Testis (tissue), 3 donors: ENCODE data around the gene COL6A2. TPM values are rescaled to one million over a fixed set of nuclear protein-coding genes. Genes with fewer than 3 reads are reported as not detected.
"Not testable (repeated sequence)": the region's sequence is repeated elsewhere in the genome, so short reads cannot be mapped to it uniquely, and the experiment has no call there.

Experiments used
- DNase-seq: peaks from one replicate; pipeline ENCODE4 v3.0.0-alpha.2; 2019
- H3K27ac ChIP-seq, 2 donors: fragments of 200-600 bp; sonication (generic); one replicate each; pipeline ENCODE4 v1.5.1; 2019
- H3K27me3 ChIP-seq: fragments of 200-600 bp; sonication (generic); one replicate; pipeline ENCODE4 v1.5.1; 2019
- H3K36me3 ChIP-seq: fragments of 200-600 bp; sonication (generic); one replicate; pipeline ENCODE4 v1.5.1; 2017; ENCODE audit warnings: low read depth; ENCODE audit errors: missing control alignments
- H3K4me1 ChIP-seq: fragments of 200-600 bp; sonication (generic); one replicate; pipeline ENCODE4 v1.5.1; 2019
- H3K4me3 ChIP-seq, 2 donors: fragments of 200-600 bp; sonication (generic); one replicate each; pipeline ENCODE4 v1.5.1; 2017 to 2019
- H3K9me3 ChIP-seq: fragments of 200-600 bp; sonication (generic); one replicate; pipeline ENCODE4 v1.5.1; 2017
- CTCF ChIP-seq, 3 experiments: fragments of 450-650 bp in 2 of 3; fragments of 200-600 bp in 1 of 3; sonication (generic) in 1 of 3; IDR thresholded peaks; one replicate each; pipeline ENCODE4 v1.5.1; 2016 to 2019; ENCODE audit warnings: antibody characterized with exemption in 3 of 3, mild to moderate bottlenecking in 2 of 3, moderate library complexity in 1 of 3
- POLR2A ChIP-seq: fragments of 450-650 bp; IDR thresholded peaks from one replicate; pipeline ENCODE4 v1.6.1; 2017; ENCODE audit warnings: antibody characterized with exemption, mild to moderate bottlenecking, moderate library complexity
- WGBS, 2 donors: methylation state at CpG; one replicate each; pipeline ENCODE4 v1.1.5; 2018; 5-methylcytosine and 5-hydroxymethylcytosine counted together
- intact Hi-C: fragments of 100-400 bp; cut with DNase I; formaldehyde crosslinking; loops from one replicate; pipeline ENCODE4 v1.15.1; 2023; ENCODE audit warnings: low total_unique reads
- polyA plus RNA-seq: library from polyadenylated mRNA; stranded (reverse); fragments of 350-450 nt; fragmentation: Illumina TruSeq; extraction: RNeasy Lipid Tissue Mini Kit (QIAGEN cat#74804); gene quantifications from one replicate; pipeline ENCODE4 v1.2.3, GENCODE V29; 2014; ENCODE audit warnings: low read depth, low replicate concordance; ENCODE audit not compliant: insufficient read depth
- total RNA-seq, 2 donors: library from RNA; depleted of rRNA; stranded (reverse); fragments of >200 nt; gene quantifications; one replicate each; pipeline ENCODE4 v1.2.3, GENCODE V29; 2016

COL6A2 gene
- total and polyA plus RNA-seq, 3 donors from 2014 or later = 192 to 362 (median 236) TPM

- intact Hi-C loops = no loop called here
- peaks cover 4% of the 10 kb centered on the region for H3K4me1 ChIP-seq
- no peak overlapping the region for H3K4me3 ChIP-seq
- TF ChIP-seq CTCF (IDR thresholded peaks at IDR 0.05) = no peak
- no peak for TF ChIP-seq POLR2A
- DNase-seq = no peak
- no peaks in the 10 kb centered on the region for H3K9me3 ChIP-seq
- H3K27me3 ChIP-seq = no peaks in the 10 kb centered on the region
- no peaks in the 10 kb centered on the region for H3K36me3 ChIP-seq
- 82 to 96% methylated on average over 5 to 7 of the region's 7 CpGs for WGBS, 2 donors
- no peak overlapping the region for H3K27ac ChIP-seq
Observed at GRCh38 chr21:46137908-46138307, 40.0 kb downstream of the COL6A2 start.

GRCh38 chr21:46138383-46138970 lies 40.6 kb downstream of the COL6A2 start:
- no peaks in the 10 kb centered on the region for H3K27me3 ChIP-seq
- no peak overlapping the region for H3K4me3 ChIP-seq
- H3K27ac ChIP-seq = no peak overlapping the region
- H3K4me1 ChIP-seq = peaks cover 4% of the 10 kb centered on the region
- intact Hi-C loops = no loop called here
- TF ChIP-seq POLR2A = no peak
- TF ChIP-seq CTCF (IDR thresholded peaks at IDR 0.05) = no peak
- DNase-seq = no peak
- H3K9me3 ChIP-seq = no peaks in the 10 kb centered on the region
- 92 to 94% methylated on average over 5 to 28 of the region's 28 CpGs for WGBS, 2 donors
- no peaks in the 10 kb centered on the region for H3K36me3 ChIP-seq

GRCh38 chr21:46139686-46140085 lies 41.8 kb downstream of the COL6A2 start:
- DNase-seq = no peak
- no peak overlapping the region for H3K4me3 ChIP-seq
- H3K36me3 ChIP-seq = no peaks in the 10 kb centered on the region
- WGBS, 2 donors = 91 to 93% methylated on average over 14 to 15 of the region's 15 CpGs
- H3K27me3 ChIP-seq = no peaks in the 10 kb centered on the region
- H3K4me1 ChIP-seq = peaks cover 10% of the 10 kb centered on the region
- TF ChIP-seq POLR2A = no peak
- TF ChIP-seq CTCF (IDR thresholded peaks at IDR 0.05) = no peak
- intact Hi-C loops = no loop called here
- no peaks in the 10 kb centered on the region for H3K9me3 ChIP-seq
- no peak overlapping the region for H3K27ac ChIP-seq

- H3K4me3 ChIP-seq, H3K27me3 ChIP-seq, H3K9me3 ChIP-seq, intact Hi-C loops, H3K36me3 ChIP-seq, H3K27ac ChIP-seq, DNase-seq: not testable (repeated sequence)
- H3K4me1 ChIP-seq = peaks cover 10% of the 10 kb centered on the region
- WGBS, 2 donors = 64 to 74% methylated on average over 28 to 29 of the region's 29 CpGs
Observed at GRCh38 chr21:46140352-46141003, 42.6 kb downstream of the COL6A2 start.

GRCh38 chr21:46141767-46142581 lies 44.1 kb downstream of the COL6A2 start:
- TF ChIP-seq POLR2A (no peak), CTCF (IDR thresholded peaks at IDR 0.05) (no peak)
- 71 to 76% methylated on average over 45 of the region's 45 CpGs for WGBS, 2 donors
- intact Hi-C loops = no loop called here

More at GRCh38 chr21:46141767-46142581, 44.1 kb downstream of the COL6A2 start:
- no peak for DNase-seq
- Histone ChIP-seq H3K9me3 (no peaks in the 10 kb centered on the region), H3K27me3 (no peaks in the 10 kb centered on the region), H3K4me3 (peak overlapping the region; percentile 34 to 39), H3K4me1 (peaks cover 6% of the 10 kb centered on the region), H3K36me3 (no peaks in the 10 kb centered on the region), H3K27ac (peak overlapping the region in 1 of 2 donors; percentile 45)
